ENCODE results near the gene CKMT1A. TPM values are rescaled to one million over a fixed set of nuclear protein-coding genes. Genes with fewer than 3 reads are reported as not detected.
"Not testable (repeated sequence)": the region's sequence is repeated elsewhere in the genome, so short reads cannot be mapped to it uniquely, and the experiment has no call there.

Gene CKMT1A
- total RNA-seq, 4 donors from 2014 or later = not detected

GRCh38 chr15:43702174-43702573, 8.5 kb downstream of the CKMT1A start:
- 86 to 89% methylated on average over 7 of the region's 7 CpGs for WGBS, 2 donors
- H3K27me3 ChIP-seq = no peaks in the 10 kb centered on the region
- no peaks in the 10 kb centered on the region for H3K36me3 ChIP-seq
- no peak overlapping the region for H3K27ac ChIP-seq
- no peaks in the 10 kb centered on the region for H3K4me1 ChIP-seq
- H3K4me3 ChIP-seq = no peak overlapping the region
- TF ChIP-seq POLR2A (IDR thresholded peaks at IDR 0.05) (no peak), EP300 (IDR thresholded peaks at IDR 0.05) (no peak), CTCF (IDR thresholded peaks at IDR 0.05) (no peak)
- H3K9me3 ChIP-seq = no peaks in the 10 kb centered on the region
- DNase-seq (ENCODE audit: low spot score in 2 of 2) = no peak

DNA sequence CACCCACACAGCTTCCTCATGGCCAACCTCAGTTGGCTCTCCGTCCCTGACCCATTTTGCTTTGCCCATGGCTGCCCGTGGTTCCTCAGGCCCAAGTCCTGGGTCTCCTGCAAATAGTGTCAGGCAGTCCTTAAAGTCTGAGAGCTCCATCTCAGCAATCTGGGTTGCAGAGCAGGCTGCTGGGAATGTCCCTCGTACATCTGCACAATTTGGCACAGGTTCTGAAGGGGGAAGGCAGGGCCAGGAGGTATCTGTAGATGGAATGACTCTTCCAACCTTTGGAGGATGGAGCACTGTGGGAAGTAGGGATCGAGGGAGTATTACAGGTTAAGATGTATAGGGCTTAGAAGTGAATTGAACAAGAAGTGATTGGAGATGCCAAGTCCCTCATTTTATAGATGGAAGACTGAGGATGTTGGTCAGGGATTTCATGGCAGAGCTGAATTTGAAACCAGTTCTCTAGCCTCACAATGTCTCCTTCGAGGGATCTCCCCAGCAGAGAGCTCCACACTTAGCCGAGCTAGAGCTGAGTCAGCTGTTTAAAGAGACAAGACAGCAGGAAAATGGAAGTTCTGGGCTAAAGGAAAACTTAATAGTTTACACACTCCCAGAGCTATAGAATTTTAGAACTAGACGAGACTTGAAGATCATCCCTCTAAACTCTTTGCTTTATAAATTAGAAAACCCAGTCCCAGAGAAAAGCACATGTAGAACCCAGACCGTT, 9.2 kb downstream of the CKMT1A start:
- no peak for TF ChIP-seq EP300 (IDR thresholded peaks at IDR 0.05)
- TF ChIP-seq CTCF (IDR thresholded peaks at IDR 0.05) = no peak
- 67 to 69% methylated on average over 8 of the region's 8 CpGs for WGBS, 2 donors
- DNase-seq (ENCODE audit: low spot score in 2 of 2) = no peak
- Histone ChIP-seq H3K4me1 (no peaks in the 10 kb centered on the region), H3K36me3 (no peaks in the 10 kb centered on the region), H3K4me3 (no peak overlapping the region), H3K27me3 (no peaks in the 10 kb centered on the region), H3K27ac (no peak overlapping the region), H3K9me3 (no peaks in the 10 kb centered on the region)

GRCh38 chr15:43710431-43711131, 16.9 kb downstream of the CKMT1A start:
- not testable (repeated sequence) for H3K27ac ChIP-seq; H3K9me3 ChIP-seq; H3K36me3 ChIP-seq; H3K4me3 ChIP-seq; H3K27me3 ChIP-seq; DNase-seq (ENCODE audit: low spot score in 2 of 2); H3K4me1 ChIP-seq
- WGBS, 2 donors = 50 to 60% methylated on average over 1 of the region's 12 CpGs

- H3K9me3 ChIP-seq = no peaks in the 10 kb centered on the region
- no peaks in the 10 kb centered on the region for H3K27me3 ChIP-seq
- no peaks in the 10 kb centered on the region for H3K36me3 ChIP-seq
- no peaks in the 10 kb centered on the region for H3K4me1 ChIP-seq
- no peak overlapping the region for H3K27ac ChIP-seq
- TF ChIP-seq CTCF (IDR thresholded peaks at IDR 0.05) (no peak), POLR2A (IDR thresholded peaks at IDR 0.05) (no peak), EP300 (IDR thresholded peaks at IDR 0.05) (no peak)
- WGBS, 2 donors = 73 to 79% methylated on average over 4 of the region's 4 CpGs
- no peak overlapping the region for H3K4me3 ChIP-seq
- no peak for DNase-seq (ENCODE audit: low spot score in 2 of 2)
Observed at GRCh38 chr15:43723151-43723550, 29.5 kb downstream of the CKMT1A start.

GRCh38 chr15:43726306-43726705, 32.6 kb downstream of the CKMT1A start:
- WGBS, 2 donors = 91 to 100% methylated on average over 1 of the region's 1 CpG
- not testable (repeated sequence) for H3K4me3 ChIP-seq; H3K9me3 ChIP-seq; DNase-seq (ENCODE audit: low spot score in 2 of 2); H3K4me1 ChIP-seq; H3K27me3 ChIP-seq; H3K36me3 ChIP-seq; H3K27ac ChIP-seq

GRCh38 chr15:43728053-43728725, 34.5 kb downstream of the CKMT1A start:
- H3K4me1 ChIP-seq; H3K27me3 ChIP-seq; H3K36me3 ChIP-seq; H3K27ac ChIP-seq; H3K4me3 ChIP-seq; H3K9me3 ChIP-seq; DNase-seq (ENCODE audit: low spot score in 2 of 2): not testable (repeated sequence)
- 46 to 50% methylated on average over 1 of the region's 1 CpG for WGBS, 2 donors

Data from tibial nerve (tissue), 4 donors.